ENCODE data around the gene APIP.

Gene APIP

GRCh38 chr11:34916015-34916842 lies at the start of gene APIP, which contains the start of gene PDHX:
Gene APIP, minus strand, starts transcription at chr11:34916379. Its CDS starts 95 bp downstream, at chr11:34916284.
Gene PDHX, plus strand, starts transcription at chr11:34916618. Its CDS starts 38 bp downstream, at chr11:34916656.
- DNase-seq: peak; percentile 99

- no peak for DNase-seq
Measured at GRCh38 chr11:34964610-34965331, 48.6 kb upstream of the APIP start.

GRCh38 chr11:34963351-34963750 lies 47.2 kb upstream of the APIP start:
- no peak for DNase-seq

- no peak for DNase-seq
Measured at GRCh38 chr11:34962034-34962433, 45.9 kb upstream of the APIP start.

- DNase-seq: no peak
Measured at GRCh38 chr11:34960277-34960676, 44.1 kb upstream of the APIP start.

- no peak for DNase-seq
Measured at GRCh38 chr11:34959770-34960169, 43.6 kb upstream of the APIP start.

- DNase-seq: no peak
Measured at GRCh38 chr11:34957606-34958005, 41.4 kb upstream of the APIP start.

GRCh38 chr11:34957206-34957605 lies 41.0 kb upstream of the APIP start:
- no peak for DNase-seq

GRCh38 chr11:34953955-34954354 lies 37.8 kb upstream of the APIP start:
- no peak for DNase-seq

- DNase-seq: no peak
Measured at GRCh38 chr11:34948696-34949095, 32.5 kb upstream of the APIP start.

- DNase-seq: no peak
Measured at GRCh38 chr11:34944692-34945091, 28.5 kb upstream of the APIP start.

- no peak for DNase-seq
Measured at GRCh38 chr11:34941688-34942087, 25.5 kb upstream of the APIP start.

- no peak for DNase-seq
Measured at GRCh38 chr11:34940026-34940677, 24.0 kb upstream of the APIP start.

- no peak for DNase-seq
Measured at GRCh38 chr11:34938611-34939010, 22.4 kb upstream of the APIP start.

GRCh38 chr11:34936945-34937629 lies 20.9 kb upstream of the APIP start:
- DNase-seq: no peak

- no peak for DNase-seq
Measured at GRCh38 chr11:34929794-34930763, 13.9 kb upstream of the APIP start.

- no peak for DNase-seq
Measured at GRCh38 chr11:34928960-34929680, 12.9 kb upstream of the APIP start.

GRCh38 chr11:34928268-34928959 lies 12.2 kb upstream of the APIP start:
- no peak for DNase-seq

- DNase-seq: no peak
Measured at GRCh38 chr11:34926831-34927132, 10.6 kb upstream of the APIP start.

GRCh38 chr11:34926101-34926830 lies 10.1 kb upstream of the APIP start:
- DNase-seq: peak in 1 of 2 donors; percentile 18

Measured in stimulated activated CD4-positive, alpha-beta T cell treated with anti-CD3 and anti-CD28 coated beads, Interleukin-2, amount 100 ng/mL, for 48 hours (primary cell).